Activated naive CD4-positive, alpha-beta T cell treated with anti-CD3 and anti-CD28 coated beads, Interleukin-2, amount 10 ng/mL, durations not matched to agents 5 hours and 36 hours (primary cell): Measurements from ENCODE around the gene ACTN1. TPM values are rescaled to one million over a fixed set of nuclear protein-coding genes. Genes with fewer than 3 reads are reported as not detected.

ENCODE experiments used
- total RNA-seq, 2 experiments: library from RNA; stranded (reverse); gene quantifications; one replicate each; pipeline ENCODE4 v1.2.3, GENCODE V29; 2021

ACTN1 gene
- 10 to 100 TPM; 62.8 TPM for total RNA-seq

DNA sequence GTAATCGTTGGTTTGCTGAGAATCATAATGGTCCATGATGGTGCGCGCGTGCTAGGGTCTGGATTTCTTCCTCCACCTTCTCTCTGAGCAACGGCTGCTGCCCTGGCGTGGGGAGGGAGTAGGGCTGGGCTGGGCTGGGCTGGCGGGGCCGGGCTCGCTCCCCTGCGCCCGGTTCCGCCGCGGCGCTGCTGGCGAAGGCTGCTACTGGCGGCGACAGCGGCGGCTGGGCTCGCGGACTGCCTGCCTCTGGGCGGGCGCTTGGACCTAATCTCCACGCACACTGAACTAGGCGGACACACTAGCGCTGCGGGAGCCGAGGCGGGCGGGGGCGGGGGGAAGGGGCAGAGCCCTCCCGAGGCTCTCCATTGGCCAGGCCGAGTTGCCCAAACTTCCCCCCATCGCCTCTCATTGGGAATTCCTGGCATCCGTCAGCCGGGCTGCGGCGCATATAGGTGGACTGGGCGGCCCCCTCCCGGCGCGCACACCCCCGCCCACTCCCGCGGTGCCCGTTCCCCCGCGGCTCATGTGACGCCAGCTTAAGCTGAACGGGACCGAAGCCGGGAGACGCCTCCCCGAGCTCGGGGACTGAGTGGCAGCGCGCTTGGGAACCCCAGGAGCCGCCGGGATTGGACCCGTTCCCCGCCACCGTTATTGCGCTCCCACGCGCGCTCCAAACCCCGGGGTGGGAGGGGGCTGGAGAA is at the start of gene ACTN1:
ACTN1 (minus strand) TSS at position 282 of the 701 bp plus-strand sequence; CDS start at position 36, 246 bp downstream.

Other genes with a start within 250 kb of the ACTN1 start
- gene ZFP36L1, start 186.2 kb downstream of the ACTN1 start, total RNA-seq = 10 to 100 TPM; 91.7 to 93.3 TPM
- gene DCAF5, start 173.8 kb upstream of the ACTN1 start, total RNA-seq = 10 to 100 TPM; 47.1 to 48.3 TPM
- gene EXD2, start 212.2 kb upstream of the ACTN1 start, total RNA-seq = 1 to 10 TPM; 5.4 to 5.7 TPM